ENCODE measurements around the gene USP3. TPM values are rescaled to one million over a fixed set of nuclear protein-coding genes. Genes with fewer than 3 reads are reported as not detected.

Gene USP3
- total and polyA plus RNA-seq, 2 of the 13 experiments (the other 11 are each of a cell fraction or from before 2014, with no cell fraction given), result 14.3 to 61.2 TPM

GRCh38 chr15:63573533-63573932 lies 69.1 kb downstream of the USP3 start:
- BruUV-seq (replicated peaks), result no TSS peak

More at GRCh38 chr15:63573533-63573932, 69.1 kb downstream of the USP3 start:
- H3K36me3 ChIP-seq (replicated peaks in 1 of 2; ENCODE audit: control insufficient read depth in 1 of 2, insufficient read depth in 2 of 2, low read length in 2 of 2), result peaks cover 6 to 57% of the 10 kb centered on the region in 2 experiments; a peak in 4 of 5 replicates
- intact Hi-C loops (cut with micrococcal nuclease; ENCODE audit: unreplicated experiment) (no loop called here), in situ Hi-C loops (cut with HindIII; ENCODE audit: extremely low pct_ligation_motif_present, low pct_unique_long_range_greater_than_20kb) (loop anchor here (25.0 kb wide), 1 partner anchor 286 kb away; the partner anchor contains the start of gene APH1B)
- no peak overlapping the region for H3K27ac ChIP-seq (ENCODE audit: extremely low read length, insufficient read depth, low read length)
- POLR2A ChIA-PET, result no interaction called here
- H3K4me2 ChIP-seq (ENCODE audit: low read depth, low read length), result no peak overlapping the region
- no peak overlapping the region for H2AFZ ChIP-seq (ENCODE audit: low read length)
- ATAC-seq, result no peak
- H3K4me3 ChIP-seq (replicated peaks in 1 of 3; ENCODE audit: insufficient read depth in 1 of 3, low read depth in 2 of 3, low read length in 3 of 3), result no peak overlapping the region
- H3K9ac ChIP-seq (ENCODE audit: insufficient read depth, low read depth, low read length), result no peak overlapping the region
- no peak for TF ChIP-seq SP1 (IDR thresholded peaks at IDR 0.05)
- TF ChIP-seq SP1 (CRISPR knock-in tag; IDR thresholded peaks at IDR 0.05), result no peak
- TF ChIP-seq ZSCAN25 (CRISPR knock-in tag; IDR thresholded peaks at IDR 0.05), result no peak
- TF ChIP-seq RERE (CRISPR knock-in tag; IDR thresholded peaks at IDR 0.05; ENCODE audit: low read depth), result no peak
- no peak for DNase-seq (ENCODE audit: low spot score)
- H3K9me3 ChIP-seq (ENCODE audit: low read length), result no peaks in the 10 kb centered on the region
- H4K20me1 ChIP-seq (ENCODE audit: insufficient read depth, low read length), result no peaks in the 10 kb centered on the region
- no peak for FAIRE-seq
- no peaks in the 10 kb centered on the region for H3K79me2 ChIP-seq (ENCODE audit: insufficient read depth, low read length)
- H3K4me1 ChIP-seq (ENCODE audit: insufficient read depth, low read length), result no peaks in the 10 kb centered on the region
- no peaks in the 10 kb centered on the region for H3K27me3 ChIP-seq (ENCODE audit: control insufficient read depth in 1 of 2, insufficient read depth in 2 of 2, low read length in 2 of 2)
- CTCF ChIA-PET (ENCODE audit: low intra/inter-chr PET ratio, low total read pairs), result no interaction called here

Data from HepG2 (cell line).